ENCODE measurements around the gene CUL9. TPM values are rescaled to one million over a fixed set of nuclear protein-coding genes. Genes with fewer than 3 reads are reported as not detected.

Gene CUL9
- total RNA-seq, 2 experiments from 2014 or later = 32.9 to 37.0 TPM

DNA sequence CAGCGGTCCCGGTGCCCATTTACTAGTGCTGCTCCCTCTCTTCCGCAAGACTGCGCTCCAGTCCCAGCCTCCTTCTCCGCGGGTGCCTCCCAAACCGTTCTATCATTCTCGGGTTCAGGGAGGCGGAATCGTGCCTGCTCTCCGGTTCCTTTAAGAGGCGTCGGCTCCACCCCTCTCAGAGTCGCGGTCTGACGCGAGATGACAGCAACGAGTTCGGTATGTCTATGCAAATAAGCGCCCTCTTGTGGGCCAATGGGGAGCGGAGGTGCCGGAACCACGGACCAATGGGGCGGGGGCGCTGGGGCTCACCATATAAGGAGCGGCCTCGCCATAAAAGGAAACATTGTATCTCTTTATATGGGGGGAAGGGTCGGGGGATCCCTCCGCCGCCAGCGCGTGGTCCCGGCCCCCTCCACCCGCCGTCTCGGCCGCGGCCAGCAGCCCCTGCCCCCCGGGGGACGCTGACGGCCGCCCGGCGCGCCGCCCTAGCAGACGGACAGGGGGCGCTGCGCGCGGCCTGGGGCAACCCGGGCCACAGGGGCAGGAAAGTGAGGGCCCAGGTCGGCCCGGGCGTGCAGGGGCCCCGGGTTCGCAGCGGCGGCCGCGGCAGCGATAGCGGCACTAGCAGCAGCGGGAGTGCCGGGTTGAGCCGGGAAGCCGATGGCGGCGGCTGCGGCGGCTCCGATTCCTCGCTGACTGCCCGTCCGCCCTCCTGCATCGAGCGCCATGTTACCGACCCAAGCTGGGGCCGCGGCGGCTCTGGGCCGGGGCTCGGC lies 10.9 kb upstream of the CUL9 start, which contains the start of gene SRF:
TSS of gene SRF (plus strand) at position 339 of the 776 bp plus-strand sequence. CDS start at position 727, 388 bp downstream.
- Histone ChIP-seq H3K4me2 (ENCODE audit: low read length) (peak within 1 kb of the TSS; percentile 97), H3K4me1 (ENCODE audit: insufficient read depth, low read length, poor library complexity, severe bottlenecking) (peaks cover 34% of the 10 kb centered on the region), H3K27ac (ENCODE audit: low read depth, low read length, poor library complexity, severe bottlenecking) (peak within 1 kb of the TSS; percentile 31), H3K36me3 (ENCODE audit: insufficient read depth, low read length) (peaks cover 19% of the 10 kb centered on the region), H3K4me3 (ENCODE audit: low read depth, low read length, poor library complexity, severe bottlenecking) (peak within 1 kb of the TSS; percentile 90), H3K9me2 (ENCODE audit: insufficient read depth, low read length) (no peaks in the 10 kb centered on the region), H3K79me2 (ENCODE audit: insufficient read depth, low read depth, low read length) (peaks cover 18% of the 10 kb centered on the region; the same call in 1 of the 2 replicates), H2AFZ (ENCODE audit: low read length) (peak within 1 kb of the TSS; percentile 88; the same call in 1 of the 2 replicates), H4K20me1 (ENCODE audit: insufficient read depth, low read length) (peaks cover 22% of the 10 kb centered on the region), H3K9me3 (ENCODE audit: low read length) (no peaks in the 10 kb centered on the region)
- intact Hi-C loops (cut with micrococcal nuclease; ENCODE audit: unreplicated experiment) = loop anchor here (1.0 to 10.0 kb wide), 4 partner anchors 75 to 606 kb away; partner anchors contain the start of genes TBCC, TJAP1 and UBR2
- ChIA-PET CTCF (ENCODE audit: unreplicated experiment) (no interaction called here), POLR2A (interaction anchor here (1.1 kb wide), 1 partner anchor 242 kb away, joined by 5 read pairs; no protein-coding TSS in a partner anchor)
- TF ChIP-seq EZH2phosphoT487 (IDR thresholded peaks at IDR 0.05; ENCODE audit: borderline replicate concordance, low read depth, low read length) = no peak
- TF ChIP-seq, protein P1, sequence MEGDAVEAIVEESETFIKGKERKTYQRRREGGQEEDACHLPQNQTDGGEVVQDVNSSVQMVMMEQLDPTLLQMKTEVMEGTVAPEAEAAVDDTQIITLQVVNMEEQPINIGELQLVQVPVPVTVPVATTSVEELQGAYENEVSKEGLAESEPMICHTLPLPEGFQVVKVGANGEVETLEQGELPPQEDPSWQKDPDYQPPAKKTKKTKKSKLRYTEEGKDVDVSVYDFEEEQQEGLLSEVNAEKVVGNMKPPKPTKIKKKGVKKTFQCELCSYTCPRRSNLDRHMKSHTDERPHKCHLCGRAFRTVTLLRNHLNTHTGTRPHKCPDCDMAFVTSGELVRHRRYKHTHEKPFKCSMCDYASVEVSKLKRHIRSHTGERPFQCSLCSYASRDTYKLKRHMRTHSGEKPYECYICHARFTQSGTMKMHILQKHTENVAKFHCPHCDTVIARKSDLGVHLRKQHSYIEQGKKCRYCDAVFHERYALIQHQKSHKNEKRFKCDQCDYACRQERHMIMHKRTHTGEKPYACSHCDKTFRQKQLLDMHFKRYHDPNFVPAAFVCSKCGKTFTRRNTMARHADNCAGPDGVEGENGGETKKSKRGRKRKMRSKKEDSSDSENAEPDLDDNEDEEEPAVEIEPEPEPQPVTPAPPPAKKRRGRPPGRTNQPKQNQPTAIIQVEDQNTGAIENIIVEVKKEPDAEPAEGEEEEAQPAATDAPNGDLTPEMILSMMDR (conservative IDR thresholded peaks at IDR 0.05; ENCODE audit: low read length) = peak; percentile 69
- BruUV-seq (replicated peaks) = TSS peak; percentile 80
- peak; percentile 99 for DNase-seq (ENCODE audit: low spot score)

DNA sequence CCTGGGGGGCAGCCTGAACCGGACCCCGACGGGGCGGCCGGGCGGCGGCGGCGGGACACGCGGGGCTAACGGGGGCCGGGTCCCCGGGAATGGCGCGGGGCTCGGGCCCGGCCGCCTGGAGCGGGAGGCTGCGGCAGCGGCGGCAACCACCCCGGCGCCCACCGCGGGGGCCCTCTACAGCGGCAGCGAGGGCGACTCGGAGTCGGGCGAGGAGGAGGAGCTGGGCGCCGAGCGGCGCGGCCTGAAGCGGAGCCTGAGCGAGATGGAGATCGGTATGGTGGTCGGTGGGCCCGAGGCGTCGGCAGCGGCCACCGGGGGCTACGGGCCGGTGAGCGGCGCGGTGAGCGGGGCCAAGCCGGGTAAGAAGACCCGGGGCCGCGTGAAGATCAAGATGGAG lies 10.3 kb upstream of the CUL9 start:
- TF ChIP-seq, protein P1 (conservative IDR thresholded peaks at IDR 0.05; ENCODE audit: low read length) = no peak
- TF ChIP-seq EZH2phosphoT487 (IDR thresholded peaks at IDR 0.05; ENCODE audit: borderline replicate concordance, low read depth, low read length) = no peak
- no TSS peak for BruUV-seq (replicated peaks)
- Histone ChIP-seq H3K36me3 (ENCODE audit: insufficient read depth, low read length) (peaks cover 24% of the 10 kb centered on the region), H2AFZ (ENCODE audit: low read length) (no peak overlapping the region), H3K4me3 (ENCODE audit: low read depth, low read length, poor library complexity, severe bottlenecking) (peak overlapping the region; percentile 90), H3K79me2 (ENCODE audit: insufficient read depth, low read depth, low read length) (peaks cover 18% of the 10 kb centered on the region; the same call in 1 of the 2 replicates), H3K4me2 (ENCODE audit: low read length) (peak overlapping the region; percentile 97), H3K27ac (ENCODE audit: low read depth, low read length, poor library complexity, severe bottlenecking) (peak overlapping the region; percentile 28), H3K4me1 (ENCODE audit: insufficient read depth, low read length, poor library complexity, severe bottlenecking) (peaks cover 34% of the 10 kb centered on the region), H3K9me3 (ENCODE audit: low read length) (no peaks in the 10 kb centered on the region), H4K20me1 (ENCODE audit: insufficient read depth, low read length) (peaks cover 22% of the 10 kb centered on the region), H3K9me2 (ENCODE audit: insufficient read depth, low read length) (no peaks in the 10 kb centered on the region)
- DNase-seq (ENCODE audit: low spot score) = peak; percentile 51
- POLR2A ChIA-PET = interaction anchor here (0.9 to 1.1 kb wide), 2 partner anchors 19 to 243 kb away, joined by 5 to 6 read pairs; no protein-coding TSS in a partner anchor
- CTCF ChIA-PET (ENCODE audit: unreplicated experiment) = interaction anchor here (0.8 kb wide), 1 partner anchor 184 kb away, joined by 3 read pairs; no protein-coding TSS in a partner anchor
- intact Hi-C loops (cut with micrococcal nuclease; ENCODE audit: unreplicated experiment) = loop anchor here (1.0 to 10.0 kb wide), 4 partner anchors 75 to 607 kb away; partner anchors contain the start of genes TBCC, TJAP1 and UBR2
